Measurements from ENCODE around the gene SLC13A1.
"Not testable (repeated sequence)": the region's sequence is repeated elsewhere in the genome, so short reads cannot be mapped to it uniquely, and the experiment has no call there.

The SLC13A1 gene

GRCh38 chr7:123199883-123200282, at the start of gene SLC13A1:
TSS of gene SLC13A1 (minus strand) at chr7:123199969. CDS start at chr7:123199946, 23 bp downstream.
- no peak for DNase-seq (ENCODE audit: low read depth)

- DNase-seq (ENCODE audit: low read depth) = no peak
These were observed 45.0 kb upstream of the SLC13A1 start for GRCh38 chr7:123244768-123245167.

- DNase-seq (ENCODE audit: low read depth) = no peak
These were observed 42.8 kb upstream of the SLC13A1 start for GRCh38 chr7:123242467-123243092.

- DNase-seq (ENCODE audit: low read depth) = no peak
These were observed 42.0 kb upstream of the SLC13A1 start for GRCh38 chr7:123241809-123242208.

GRCh38 chr7:123231021-123232000, 31.5 kb upstream of the SLC13A1 start:
- DNase-seq (ENCODE audit: low read depth) = no peak

GRCh38 chr7:123230603-123231002, 30.8 kb upstream of the SLC13A1 start:
- no peak for DNase-seq (ENCODE audit: low read depth)

- no peak for DNase-seq (ENCODE audit: low read depth)
These were observed 30.4 kb upstream of the SLC13A1 start for GRCh38 chr7:123230147-123230546.

GRCh38 chr7:123229426-123229825, 29.7 kb upstream of the SLC13A1 start:
- no peak for DNase-seq (ENCODE audit: low read depth)

GRCh38 chr7:123227666-123228065, 27.9 kb upstream of the SLC13A1 start:
- not testable (repeated sequence) for DNase-seq (ENCODE audit: low read depth)

- DNase-seq (ENCODE audit: low read depth) = no peak
These were observed 20.6 kb upstream of the SLC13A1 start for GRCh38 chr7:123220396-123220795.

GRCh38 chr7:123218866-123219265, 19.1 kb upstream of the SLC13A1 start:
- DNase-seq (ENCODE audit: low read depth) = no peak

- DNase-seq (ENCODE audit: low read depth) = no peak
These were observed 17.1 kb upstream of the SLC13A1 start for GRCh38 chr7:123216825-123217224.

- no peak for DNase-seq (ENCODE audit: low read depth)
These were observed 15.6 kb upstream of the SLC13A1 start for GRCh38 chr7:123215350-123215749.

- DNase-seq (ENCODE audit: low read depth) = no peak
These were observed 11.8 kb upstream of the SLC13A1 start for GRCh38 chr7:123211545-123211944.

GRCh38 chr7:123210986-123211385, 11.2 kb upstream of the SLC13A1 start:
- no peak for DNase-seq (ENCODE audit: low read depth)

GRCh38 chr7:123209786-123210185, 10.0 kb upstream of the SLC13A1 start:
- no peak for DNase-seq (ENCODE audit: low read depth)

GRCh38 chr7:123208793-123209192, 9.0 kb upstream of the SLC13A1 start:
- no peak for DNase-seq (ENCODE audit: low read depth)

- no peak for DNase-seq (ENCODE audit: low read depth)
These were observed 4.6 kb upstream of the SLC13A1 start for GRCh38 chr7:123204206-123204835.

- no peak for DNase-seq (ENCODE audit: low read depth)
These were observed 2.1 kb upstream of the SLC13A1 start for GRCh38 chr7:123201901-123202300.

- no peak for DNase-seq (ENCODE audit: low read depth)
These were observed 809 bp downstream of the SLC13A1 start for GRCh38 chr7:123198668-123199652.

GRCh38 chr7:123198111-123198510, 1.7 kb downstream of the SLC13A1 start:
- no peak for DNase-seq (ENCODE audit: low read depth)

- DNase-seq (ENCODE audit: low read depth) = no peak
These were observed 6.5 kb downstream of the SLC13A1 start for GRCh38 chr7:123193235-123193634.
